Effector memory CD4-positive, alpha-beta T cell (primary cell): ENCODE data around the gene ZNF513.
A peak's percentile ranks its signal among the peaks of the same experiment; 100 is the strongest.
"Not testable (repeated sequence)": the region's sequence is repeated elsewhere in the genome, so short reads cannot be mapped to it uniquely, and the experiment has no call there.

Experiments used
- DNase-seq, 3 donors: peaks; one replicate each; pipeline ENCODE4 v3.0.0-alpha.2; 2020
- H3K27ac ChIP-seq: 2 replicates; pipeline ENCODE4 v1.7.0; 2013; ENCODE audit warnings: mild to moderate bottlenecking, low read length, moderate library complexity; ENCODE audit not compliant: insufficient read depth, poor library complexity, severe bottlenecking
- H3K27me3 ChIP-seq: replicated peaks from 2 replicates; pipeline ENCODE4 v1.7.0; 2013; ENCODE audit warnings: mild to moderate bottlenecking, low read length; ENCODE audit not compliant: insufficient read depth, control insufficient read depth, poor library complexity, severe bottlenecking
- H3K36me3 ChIP-seq: 2 replicates; pipeline ENCODE4 v1.7.0; 2013; ENCODE audit warnings: mild to moderate bottlenecking, low read length, moderate library complexity; ENCODE audit not compliant: control insufficient read depth, insufficient read depth
- H3K4me1 ChIP-seq: 2 replicates; pipeline ENCODE4 v1.7.0; 2013; ENCODE audit warnings: low read length, mild to moderate bottlenecking; ENCODE audit not compliant: control insufficient read depth, insufficient read depth, poor library complexity, severe bottlenecking
- H3K4me3 ChIP-seq: 2 replicates; pipeline ENCODE4 v1.7.0; 2013; ENCODE audit warnings: low read length, low read depth, mild to moderate bottlenecking; ENCODE audit not compliant: insufficient read depth, poor library complexity, severe bottlenecking
- H3K9me3 ChIP-seq: 2 replicates; pipeline ENCODE4 v1.7.0; 2013; ENCODE audit warnings: mild to moderate bottlenecking, low read length, moderate library complexity; ENCODE audit not compliant: control insufficient read depth
- total RNA-seq, 3 donors: gene quantifications; one replicate each; lab custom pipeline; 2026; lab: John Stamatoyannopoulos, UW

Gene ZNF513
- 20.6 to 30.6 (median 25.9) reads per million in 3 donors for total RNA-seq

DNA sequence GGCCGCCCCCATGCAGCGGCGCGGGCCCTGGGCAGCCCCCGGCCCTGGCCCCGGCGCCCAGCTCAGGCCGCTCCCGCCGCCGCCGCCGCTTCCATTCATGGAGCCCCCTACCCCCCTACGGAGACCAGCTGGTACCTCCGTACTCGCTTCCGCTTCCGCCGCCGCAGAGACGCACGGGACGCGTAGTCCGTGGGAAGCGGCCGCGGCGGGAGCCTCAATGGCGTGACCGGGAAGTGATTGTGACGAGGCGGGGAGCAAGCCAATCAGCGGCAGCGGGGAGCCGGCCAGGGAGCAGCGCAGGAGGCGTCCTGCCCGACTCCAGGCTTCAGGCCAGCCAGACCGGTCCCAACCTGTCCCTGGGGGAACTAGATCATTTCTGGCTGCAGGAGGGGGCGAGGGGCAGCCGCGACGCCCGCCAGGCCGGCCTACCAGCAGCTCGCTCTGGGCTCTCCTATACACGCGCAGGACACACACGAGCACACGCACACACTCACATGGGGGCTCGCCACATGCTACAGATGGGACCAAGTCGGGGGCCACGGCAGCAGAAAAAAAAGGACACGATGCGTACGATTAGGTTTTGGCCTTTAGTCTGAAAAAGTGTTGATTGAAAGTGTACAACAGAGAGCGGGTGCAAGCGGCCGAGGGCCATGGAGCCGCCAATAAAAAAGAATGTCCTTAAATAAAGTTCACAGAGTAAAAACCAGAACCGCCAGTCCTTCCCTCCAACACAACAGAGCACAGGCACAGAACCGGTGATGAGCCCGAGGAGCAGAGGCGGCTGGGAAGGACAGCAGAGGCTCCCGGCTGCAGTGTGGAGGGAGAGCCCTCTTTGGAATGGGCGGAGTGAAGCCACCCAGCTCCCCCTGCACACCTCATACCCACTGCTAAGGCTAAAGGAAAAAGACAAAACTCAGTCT lies at the start of gene ZNF513:
TSS of gene ZNF513 (minus strand) at position 109 of the 920 bp plus-strand sequence. CDS start 208 bp downstream, outside the sequence.
- DNase-seq = peak; percentile 78 to 86 (median 80)
- Histone ChIP-seq H3K36me3 (peaks cover 53% of the 10 kb centered on the region), H3K4me1 (peaks cover 14% of the 10 kb centered on the region), H3K4me3 (peak within 1 kb of the TSS; percentile 68), H3K27ac (peak within 1 kb of the TSS; percentile 69), H3K27me3 (no peaks in the 10 kb centered on the region), H3K9me3 (no peaks in the 10 kb centered on the region)

DNA sequence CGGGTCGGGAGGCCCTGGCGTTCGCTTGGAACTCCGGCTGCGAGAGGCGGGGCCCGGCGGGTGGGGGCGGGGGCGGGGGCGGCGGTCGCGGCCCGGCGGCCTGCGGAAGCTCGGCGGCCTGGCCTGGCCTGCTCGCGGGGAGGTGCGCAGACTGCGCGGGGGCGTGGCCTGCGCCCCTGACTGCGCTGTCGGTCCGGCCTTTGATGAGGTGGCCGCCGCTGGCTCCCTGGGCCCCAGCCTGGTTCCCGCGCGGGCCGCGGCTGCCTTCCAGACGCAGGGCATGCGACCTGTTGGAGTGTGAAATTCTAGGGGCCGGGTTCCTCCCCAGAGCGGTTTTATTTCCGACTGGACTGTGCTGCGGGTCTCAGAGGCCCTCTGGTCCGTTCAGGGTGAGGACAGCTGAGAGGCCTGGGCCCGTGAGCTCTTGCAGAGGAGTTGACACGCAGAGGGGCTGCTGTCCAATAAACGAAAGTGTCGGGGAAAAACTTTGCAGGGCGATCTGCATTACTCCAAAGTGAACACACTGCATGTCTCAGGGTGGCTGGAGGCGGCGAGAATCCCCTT lies 48.5 kb upstream of the ZNF513 start:
- peak overlapping the region; percentile 89 for H3K4me3 ChIP-seq
- H3K27me3 ChIP-seq = no peaks in the 10 kb centered on the region
- peak; percentile 62 to 68 (median 62) for DNase-seq
- peaks cover 11% of the 10 kb centered on the region for H3K36me3 ChIP-seq
- no peaks in the 10 kb centered on the region for H3K9me3 ChIP-seq
- peaks cover 25% of the 10 kb centered on the region for H3K4me1 ChIP-seq
- peak overlapping the region; percentile 89 for H3K27ac ChIP-seq

- H3K9me3 ChIP-seq = no peaks in the 10 kb centered on the region
- no peaks in the 10 kb centered on the region for H3K27me3 ChIP-seq
- H3K36me3 ChIP-seq = peaks cover 4% of the 10 kb centered on the region
- DNase-seq = peak; percentile 77 to 84 (median 82)
- peak within 1 kb of the TSS; percentile 89 for H3K27ac ChIP-seq
- peak within 1 kb of the TSS; percentile 89 for H3K4me3 ChIP-seq
- H3K4me1 ChIP-seq = peaks cover 25% of the 10 kb centered on the region
Measured at GRCh38 chr2:27428213-27428977, 47.9 kb upstream of the ZNF513 start, which contains the start of gene NRBP1. Gene NRBP1, plus strand, starts transcription at chr2:27428631. Its CDS starts 4,643 bp downstream, at chr2:27433274.

DNA sequence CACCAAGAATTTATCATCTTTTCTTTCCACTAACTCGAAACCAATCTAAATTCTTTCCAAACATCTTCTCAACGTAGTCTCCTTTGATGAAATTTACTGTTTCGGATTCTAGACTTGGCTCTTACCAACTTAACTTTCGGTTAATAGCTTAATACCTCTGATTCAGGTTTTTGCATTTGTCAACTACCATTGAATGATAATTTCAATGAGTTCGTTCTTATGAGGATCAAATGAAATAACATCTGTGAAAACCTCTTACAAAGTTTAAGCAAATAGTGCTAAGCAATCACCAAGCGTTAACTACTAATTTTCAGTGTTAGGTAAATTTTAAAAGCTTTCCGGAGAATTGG lies 47.3 kb upstream of the ZNF513 start:
- H3K27me3 ChIP-seq = no peaks in the 10 kb centered on the region

GRCh38 chr2:27425039-27425438 lies 44.5 kb upstream of the ZNF513 start:
- DNase-seq, H3K27ac ChIP-seq, H3K4me3 ChIP-seq, H3K9me3 ChIP-seq, H3K36me3 ChIP-seq, H3K27me3 ChIP-seq: not testable (repeated sequence)
- H3K4me1 ChIP-seq = peaks cover 10% of the 10 kb centered on the region

More for the DNA sequence above, 47.3 kb upstream of the ZNF513 start:
- Histone ChIP-seq H3K4me3 (peak overlapping the region; percentile 89), H3K36me3 (no peaks in the 10 kb centered on the region), H3K9me3 (no peaks in the 10 kb centered on the region), H3K4me1 (peaks cover 25% of the 10 kb centered on the region), H3K27ac (peak overlapping the region; percentile 89)
- DNase-seq = no peak

- Histone ChIP-seq H3K27ac (no peak overlapping the region), H3K4me3 (no peak overlapping the region), H3K4me1 (no peaks in the 10 kb centered on the region), H3K9me3 (no peaks in the 10 kb centered on the region), H3K27me3 (no peaks in the 10 kb centered on the region), H3K36me3 (no peaks in the 10 kb centered on the region)
- no peak for DNase-seq
Measured at GRCh38 chr2:27422958-27423357, 42.4 kb upstream of the ZNF513 start.

DNA sequence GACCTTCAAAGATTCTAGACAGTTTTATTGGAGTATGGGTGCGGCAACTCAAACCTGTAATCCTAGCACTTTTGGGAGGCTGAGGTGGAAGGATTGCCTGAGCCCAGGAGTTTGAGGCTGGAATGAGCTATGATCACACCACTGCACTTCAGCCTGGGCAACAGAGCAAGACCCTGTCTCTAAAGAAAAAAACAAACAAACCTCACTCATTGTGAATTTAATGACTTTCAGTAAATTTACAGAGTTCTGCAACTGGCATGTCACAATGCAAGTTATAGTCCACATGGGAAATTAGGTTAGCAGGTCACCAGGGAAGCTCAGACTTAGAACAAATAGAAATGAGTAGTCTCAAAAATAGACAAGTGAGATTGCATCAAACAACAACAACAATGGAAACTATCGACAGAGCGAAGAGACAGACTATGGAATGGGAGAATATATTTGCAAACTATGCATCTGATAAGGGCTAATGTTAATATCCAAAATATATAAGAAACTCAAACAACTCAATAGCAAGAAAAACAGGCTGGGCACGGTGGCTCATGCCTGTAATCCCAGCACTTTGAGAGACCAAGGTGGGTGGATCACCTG lies 41.2 kb upstream of the ZNF513 start:
- no peak for DNase-seq
- Histone ChIP-seq H3K4me3 (no peak overlapping the region), H3K36me3 (no peaks in the 10 kb centered on the region), H3K4me1 (no peaks in the 10 kb centered on the region), H3K9me3 (no peaks in the 10 kb centered on the region), H3K27me3 (no peaks in the 10 kb centered on the region), H3K27ac (no peak overlapping the region)

- H3K27me3 ChIP-seq = no peaks in the 10 kb centered on the region
- H3K4me1 ChIP-seq = no peaks in the 10 kb centered on the region
- DNase-seq = no peak
- no peaks in the 10 kb centered on the region for H3K9me3 ChIP-seq
- H3K27ac ChIP-seq = no peak overlapping the region
- no peak overlapping the region for H3K4me3 ChIP-seq
- H3K36me3 ChIP-seq = no peaks in the 10 kb centered on the region
Measured at GRCh38 chr2:27420996-27421395, 40.5 kb upstream of the ZNF513 start.

DNA sequence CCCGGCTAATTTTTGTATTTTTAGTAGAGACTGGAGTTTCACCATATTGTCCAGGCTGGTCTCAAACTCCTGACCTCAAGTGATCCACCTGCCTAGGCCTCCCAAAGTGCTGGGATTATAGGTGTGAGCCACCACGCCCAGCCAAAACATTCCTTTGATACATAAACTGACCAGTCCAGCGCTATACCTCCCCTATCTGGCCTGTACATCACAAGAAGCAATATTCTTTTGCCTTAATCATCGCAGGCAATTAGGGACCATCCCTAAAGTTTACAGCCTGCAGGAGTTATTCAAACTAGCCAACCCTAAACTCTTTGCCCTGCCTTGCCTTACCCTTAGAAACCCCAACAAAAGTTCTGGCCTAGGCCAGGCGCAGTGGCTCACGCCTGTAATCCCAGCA lies 35.6 kb upstream of the ZNF513 start:
- Histone ChIP-seq H3K27ac (no peak overlapping the region), H3K27me3 (no peaks in the 10 kb centered on the region), H3K4me3 (no peak overlapping the region), H3K36me3 (no peaks in the 10 kb centered on the region), H3K9me3 (no peaks in the 10 kb centered on the region), H3K4me1 (no peaks in the 10 kb centered on the region)
- no peak for DNase-seq
